B cell (primary cell): ENCODE data around the gene COQ5. TPM values are rescaled to one million over a fixed set of nuclear protein-coding genes. Genes with fewer than 3 reads are reported as not detected.

Experiments
- ATAC-seq: fragments of 200-7000 bp; cut with Tn5 transposase; one replicate; pipeline ENCODE4 v1.10.0; 2021; ENCODE audit warnings: low read depth, mild to moderate bottlenecking, moderate number of reproducible peaks, moderate library complexity
- CTCF ChIA-PET: fragments of 350-600 bp; sonication (Branson Sonifier 250); formaldehyde crosslinking; loops from one replicate; lab custom pipeline; 2021; ENCODE audit warnings: antibody characterized with exemption, inconsistent platforms; lab: Charles Lee
- POLR2A ChIA-PET: fragments of 350-600 bp; sonication (Branson Sonifier 250); formaldehyde crosslinking; loops from one replicate; lab custom pipeline; 2021; ENCODE audit warnings: antibody characterized with exemption; lab: Charles Lee
- DNase-seq: peaks from one replicate; pipeline ENCODE4 v3.0.0; 2013
- H2AFZ ChIP-seq: 2 replicates; pipeline ENCODE4 v1.6.1; 2012; ENCODE audit warnings: mild to moderate bottlenecking, low read depth, low read length; ENCODE audit not compliant: insufficient read depth, poor library complexity, severe bottlenecking
- H3K27ac ChIP-seq, 2 donors: 1 replicate in 1 of 2; 2 replicates in 1 of 2; pipeline ENCODE4 v1.5.1; 2012 to 2013; ENCODE audit warnings: low read length in 2 of 2, mild to moderate bottlenecking in 2 of 2, moderate library complexity in 1 of 2
- H3K27me3 ChIP-seq, 4 experiments: fragments of 200-600 bp in 1 of 4; sonication (generic) in 1 of 4; replicated peaks in 1 of 4; 1 replicate in 2 of 4; 2 replicates in 2 of 4; pipeline versions ENCODE4 v1.6.1 to v1.7.0; 2013 to 2016; ENCODE audit warnings: low read length in 3 of 4, mild to moderate bottlenecking in 2 of 4, mixed read lengths in 1 of 4, moderate library complexity in 1 of 4; ENCODE audit not compliant: insufficient read depth in 4 of 4, control insufficient read depth in 3 of 4; ENCODE audit errors: control extremely low read depth in 1 of 4
- H3K36me3 ChIP-seq, 2 experiments: replicated peaks in 1 of 2; 1 replicate in 1 of 2; 2 replicates in 1 of 2; pipeline versions ENCODE4 v1.6.1 to v1.7.1; 2013; ENCODE audit warnings: low read length in 1 of 2; ENCODE audit not compliant: insufficient read depth in 2 of 2, control insufficient read depth in 1 of 2; ENCODE audit errors: control extremely low read depth in 1 of 2, extremely low read depth in 1 of 2
- H3K4me1 ChIP-seq, 2 donors: fragments of 200-600 bp in 1 of 2; sonication (generic) in 1 of 2; 1 replicate in 1 of 2; 2 replicates in 1 of 2; pipeline versions ENCODE4 v1.5.1 to v1.6.1; 2013 to 2017; ENCODE audit warnings: low read length in 2 of 2; ENCODE audit not compliant: control insufficient read depth in 2 of 2, insufficient read depth in 2 of 2
- H3K4me2 ChIP-seq: replicated peaks from 2 replicates; pipeline ENCODE3; 2012; ENCODE audit warnings: mild to moderate bottlenecking, low read depth, low read length; ENCODE audit not compliant: poor library complexity, severe bottlenecking
- H3K4me3 ChIP-seq, 5 experiments: fragments of 200-600 bp in 1 of 5; sonication (generic) in 1 of 5; 1 replicate in 3 of 5; 2 replicates in 2 of 5; pipeline versions ENCODE4 v1.5.1 to v1.7.0; 2011 to 2016; ENCODE audit warnings: low read length in 4 of 5, mild to moderate bottlenecking in 4 of 5, low read depth in 2 of 5, control low read depth in 1 of 5, moderate library complexity in 1 of 5; ENCODE audit not compliant: insufficient read depth in 1 of 5; ENCODE audit errors: control extremely low read depth in 1 of 5, extremely low read depth in 1 of 5
- H3K79me2 ChIP-seq: fragments of 200-600 bp; sonication (generic); one replicate; pipeline ENCODE4 v1.6.0; 2016; ENCODE audit warnings: low read length; ENCODE audit not compliant: control insufficient read depth, insufficient read depth
- H3K9ac ChIP-seq: fragments of 200-600 bp; sonication (generic); 2 replicates; pipeline ENCODE4 v1.6.1; 2017; ENCODE audit warnings: mild to moderate bottlenecking, low read length, moderate library complexity
- H3K9me3 ChIP-seq, 3 donors: one replicate each; pipeline versions ENCODE4 v1.6.1 to v1.7.1; 2013; ENCODE audit warnings: low read length in 2 of 3; ENCODE audit not compliant: control insufficient read depth in 2 of 3, insufficient read depth in 1 of 3; ENCODE audit errors: control extremely low read depth in 1 of 3
- H4K20me1 ChIP-seq: 2 replicates; pipeline ENCODE4 v1.6.0; 2012; ENCODE audit warnings: mild to moderate bottlenecking, low read length; ENCODE audit not compliant: insufficient read depth, control insufficient read depth, poor library complexity, severe bottlenecking
- H3K27ac Mint-ChIP-seq: one replicate; pipeline ENCODE4 v1.8.0; 2021; ENCODE audit warnings: mixed read lengths
- H3K27me3 Mint-ChIP-seq: one replicate; pipeline ENCODE4 v1.8.0; 2021; ENCODE audit warnings: mixed read lengths
- H3K4me1 Mint-ChIP-seq: one replicate; pipeline ENCODE4 v1.8.0; 2021; ENCODE audit warnings: mixed read lengths
- H3K4me3 Mint-ChIP-seq: one replicate; pipeline ENCODE4 v1.8.0; 2021; ENCODE audit warnings: mixed read lengths
- H3K9me3 Mint-ChIP-seq: one replicate; pipeline ENCODE4 v1.8.0; 2022; ENCODE audit warnings: mixed read lengths; ENCODE audit not compliant: insufficient read depth
- EZH2 ChIP-seq: IDR thresholded peaks from 2 replicates; pipeline ENCODE4 v1.6.1; 2012; ENCODE audit warnings: borderline replicate concordance, low read depth, mild to moderate bottlenecking, moderate library complexity, low read length; ENCODE audit not compliant: insufficient read depth, poor library complexity, severe bottlenecking
- WGBS: methylation state at CpG from one replicate; pipeline ENCODE4 v1.1.5; 2013; ENCODE audit warnings: missing lambda C conversion rate; ENCODE audit not compliant: insufficient coverage; 5-methylcytosine and 5-hydroxymethylcytosine counted together
- intact Hi-C: fragments of 100-400 bp; cut with micrococcal nuclease; formaldehyde crosslinking; loops from one replicate; pipeline ENCODE4 v1.10.0; 2022
- polyA plus RNA-seq: library from polyadenylated mRNA; depleted of rRNA; stranded (reverse); fragments of >200 nt; gene quantifications from 2 replicates; pipeline ENCODE4 v1.2.3, GENCODE V29; 2012
- total RNA-seq, 2 donors: library from RNA; stranded (reverse); fragments of 120-200 nt in 1 of 2; gene quantifications; 1 replicate in 1 of 2; 2 replicates in 1 of 2; pipeline versions ENCODE4 v1.2.3 to v1.2.4, GENCODE V29; 2013 to 2022
- TF ChIP-seq, protein P1 (sequence below): fragments of 200-600 bp; IDR thresholded peaks from one replicate; pipeline ENCODE4 v1.8.0; 2022; ENCODE audit warnings: antibody characterized with exemption, mild to moderate bottlenecking

Gene COQ5
- total and polyA plus RNA-seq, 2 donors (not counting 1 experiment from before 2014, with no cell fraction given): 9.8 to 22.1 TPM

DNA sequence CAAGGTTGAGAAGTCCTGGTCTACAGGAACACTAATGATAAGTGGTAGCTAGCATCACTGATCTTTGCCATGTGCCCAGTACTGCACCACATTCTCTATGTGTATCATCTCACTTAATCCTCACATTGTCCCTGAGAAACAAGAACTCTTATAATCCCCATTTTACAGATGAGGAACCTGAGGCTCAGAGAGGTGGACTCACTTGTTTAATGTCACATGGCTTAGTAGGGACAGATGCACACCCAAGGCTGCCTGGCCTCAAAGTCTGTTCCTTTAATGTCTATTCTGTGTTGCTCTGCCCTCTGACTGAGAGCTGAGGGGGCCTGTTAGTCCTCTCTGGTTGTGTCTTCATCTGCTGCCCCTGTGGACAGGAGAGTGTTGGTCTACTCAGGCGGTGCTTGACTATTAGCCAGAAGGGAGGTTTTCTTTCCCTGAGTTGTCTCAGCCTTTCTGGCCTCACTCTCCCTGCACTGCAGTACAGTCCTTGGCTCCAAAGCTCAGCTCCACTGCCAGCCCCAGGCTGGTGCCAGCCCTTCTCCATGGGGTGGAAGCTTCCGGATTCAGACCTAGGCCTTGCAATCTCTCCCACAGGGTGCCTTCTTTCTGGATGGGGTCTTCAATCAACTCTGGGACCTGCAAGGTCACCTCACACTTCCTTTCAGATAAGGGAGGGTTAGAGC lies 38.0 kb downstream of the COQ5 start:
- Histone ChIP-seq H3K9me3 (no peaks in the 10 kb centered on the region), H3K4me1 (peaks cover 6% of the 10 kb centered on the region in 2 donors), H3K36me3 (no peaks in the 10 kb centered on the region), H3K4me3 (no peak overlapping the region), H3K27ac (no peak overlapping the region), H4K20me1 (no peaks in the 10 kb centered on the region), H3K79me2 (peaks cover 7% of the 10 kb centered on the region), H3K27me3 (no peaks in the 10 kb centered on the region), H2AFZ (no peak overlapping the region), H3K4me2 (no peak overlapping the region), H3K9ac (no peak overlapping the region)
- 100% methylated on average over 1 of the region's 2 CpGs for WGBS
- POLR2A ChIA-PET: no interaction called here
- CTCF ChIA-PET: interaction anchor here (1.7 kb wide), 1 partner anchor 23 kb away, joined by 4 read pairs; no protein-coding TSS in a partner anchor
- Mint-ChIP-seq H3K27ac (no peak overlapping the region), H3K9me3 (no peaks in the 10 kb centered on the region), H3K4me1 (peaks cover 13% of the 10 kb centered on the region), H3K4me3 (no peak overlapping the region), H3K27me3 (no peaks in the 10 kb centered on the region)
- intact Hi-C loops: no loop called here
- ATAC-seq (no peak), DNase-seq (no peak)
- TF ChIP-seq, protein P1, sequence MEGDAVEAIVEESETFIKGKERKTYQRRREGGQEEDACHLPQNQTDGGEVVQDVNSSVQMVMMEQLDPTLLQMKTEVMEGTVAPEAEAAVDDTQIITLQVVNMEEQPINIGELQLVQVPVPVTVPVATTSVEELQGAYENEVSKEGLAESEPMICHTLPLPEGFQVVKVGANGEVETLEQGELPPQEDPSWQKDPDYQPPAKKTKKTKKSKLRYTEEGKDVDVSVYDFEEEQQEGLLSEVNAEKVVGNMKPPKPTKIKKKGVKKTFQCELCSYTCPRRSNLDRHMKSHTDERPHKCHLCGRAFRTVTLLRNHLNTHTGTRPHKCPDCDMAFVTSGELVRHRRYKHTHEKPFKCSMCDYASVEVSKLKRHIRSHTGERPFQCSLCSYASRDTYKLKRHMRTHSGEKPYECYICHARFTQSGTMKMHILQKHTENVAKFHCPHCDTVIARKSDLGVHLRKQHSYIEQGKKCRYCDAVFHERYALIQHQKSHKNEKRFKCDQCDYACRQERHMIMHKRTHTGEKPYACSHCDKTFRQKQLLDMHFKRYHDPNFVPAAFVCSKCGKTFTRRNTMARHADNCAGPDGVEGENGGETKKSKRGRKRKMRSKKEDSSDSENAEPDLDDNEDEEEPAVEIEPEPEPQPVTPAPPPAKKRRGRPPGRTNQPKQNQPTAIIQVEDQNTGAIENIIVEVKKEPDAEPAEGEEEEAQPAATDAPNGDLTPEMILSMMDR: no peak
- no peak for TF ChIP-seq EZH2

DNA sequence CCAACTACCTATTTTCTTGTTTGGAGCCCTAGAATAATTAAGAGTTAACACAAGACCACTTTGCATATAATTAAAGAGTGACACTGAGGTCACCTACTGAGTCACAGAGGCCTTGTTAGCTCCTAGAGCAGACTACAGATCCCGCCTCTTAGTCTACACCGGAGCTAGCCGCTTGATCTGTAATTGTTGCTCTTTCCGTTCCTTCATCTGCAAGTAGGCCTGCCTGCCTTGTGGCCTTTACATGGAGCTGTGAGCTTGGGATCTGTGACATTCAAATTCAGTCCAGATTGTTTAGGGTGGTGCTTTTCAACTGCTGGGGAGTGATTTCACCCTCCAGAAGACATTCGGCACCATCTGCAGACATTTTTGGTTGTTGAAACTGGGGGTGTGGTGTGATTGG lies 38.6 kb downstream of the COQ5 start:
- Mint-ChIP-seq H3K9me3 (no peaks in the 10 kb centered on the region), H3K27ac (no peak overlapping the region), H3K4me3 (no peak overlapping the region), H3K27me3 (no peaks in the 10 kb centered on the region), H3K4me1 (peaks cover 9% of the 10 kb centered on the region)
- H3K4me1 ChIP-seq: peaks cover 4 to 5% of the 10 kb centered on the region in 2 donors
- no peak for TF ChIP-seq EZH2
- TF ChIP-seq, protein P1: no peak
- ChIA-PET CTCF (interaction anchor here (1.7 kb wide), 1 partner anchor 22 kb away, joined by 4 read pairs; no protein-coding TSS in a partner anchor), POLR2A (no interaction called here)
- no peaks in the 10 kb centered on the region for H4K20me1 ChIP-seq
- peaks cover 5% of the 10 kb centered on the region for H3K79me2 ChIP-seq
- no peaks in the 10 kb centered on the region for H3K9me3 ChIP-seq
- WGBS: 100% methylated on average over 1 of the region's 5 CpGs
- intact Hi-C loops: no loop called here
- no peak overlapping the region for H3K9ac ChIP-seq
- no peak overlapping the region for H3K4me3 ChIP-seq
- H3K36me3 ChIP-seq: no peaks in the 10 kb centered on the region
- ATAC-seq (no peak), DNase-seq (no peak)
- H3K4me2 ChIP-seq: no peak overlapping the region
- no peak overlapping the region for H2AFZ ChIP-seq
- no peak overlapping the region for H3K27ac ChIP-seq
- H3K27me3 ChIP-seq: no peaks in the 10 kb centered on the region
